ENCODE measurements around the gene OGFOD3.

DNA sequence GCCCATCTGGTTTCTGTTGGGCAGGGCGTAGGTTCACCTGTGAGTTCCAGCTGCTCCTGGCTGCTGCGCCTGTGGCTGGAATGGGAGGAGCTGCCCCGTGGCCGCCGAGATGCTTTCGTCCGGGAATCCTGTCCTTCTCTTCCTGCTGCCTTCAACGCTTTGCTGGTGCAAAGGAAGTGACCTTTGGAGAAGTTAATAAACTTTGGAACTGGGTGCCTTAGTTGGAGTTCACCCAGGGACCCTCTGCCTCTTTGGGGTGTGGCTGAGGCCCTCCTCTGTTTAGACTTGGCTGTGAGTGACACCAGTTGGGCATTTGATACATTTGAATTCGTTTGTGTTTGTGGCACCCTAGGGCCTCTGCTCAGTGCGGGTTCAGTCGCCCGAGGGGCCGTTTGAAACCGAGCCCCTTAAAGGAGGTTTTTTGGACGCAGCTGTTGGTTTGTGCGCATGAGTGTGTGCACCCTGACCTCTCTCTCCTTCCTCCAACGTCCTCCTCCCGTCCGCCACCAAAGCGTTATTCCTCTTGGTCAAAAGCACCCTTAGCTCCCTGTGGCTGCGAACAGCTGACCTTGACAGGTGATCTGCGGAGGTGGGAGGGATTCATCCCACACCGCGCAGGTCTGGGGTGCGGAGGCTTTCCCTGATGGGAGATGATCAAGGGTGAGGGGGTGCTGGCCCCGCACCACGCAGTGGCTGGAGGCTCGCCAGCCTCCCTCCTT is 75.9 kb downstream of the OGFOD3 start:
- TF ChIP-seq, protein P1, sequence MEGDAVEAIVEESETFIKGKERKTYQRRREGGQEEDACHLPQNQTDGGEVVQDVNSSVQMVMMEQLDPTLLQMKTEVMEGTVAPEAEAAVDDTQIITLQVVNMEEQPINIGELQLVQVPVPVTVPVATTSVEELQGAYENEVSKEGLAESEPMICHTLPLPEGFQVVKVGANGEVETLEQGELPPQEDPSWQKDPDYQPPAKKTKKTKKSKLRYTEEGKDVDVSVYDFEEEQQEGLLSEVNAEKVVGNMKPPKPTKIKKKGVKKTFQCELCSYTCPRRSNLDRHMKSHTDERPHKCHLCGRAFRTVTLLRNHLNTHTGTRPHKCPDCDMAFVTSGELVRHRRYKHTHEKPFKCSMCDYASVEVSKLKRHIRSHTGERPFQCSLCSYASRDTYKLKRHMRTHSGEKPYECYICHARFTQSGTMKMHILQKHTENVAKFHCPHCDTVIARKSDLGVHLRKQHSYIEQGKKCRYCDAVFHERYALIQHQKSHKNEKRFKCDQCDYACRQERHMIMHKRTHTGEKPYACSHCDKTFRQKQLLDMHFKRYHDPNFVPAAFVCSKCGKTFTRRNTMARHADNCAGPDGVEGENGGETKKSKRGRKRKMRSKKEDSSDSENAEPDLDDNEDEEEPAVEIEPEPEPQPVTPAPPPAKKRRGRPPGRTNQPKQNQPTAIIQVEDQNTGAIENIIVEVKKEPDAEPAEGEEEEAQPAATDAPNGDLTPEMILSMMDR (IDR thresholded peaks at IDR 0.05 in 4 of 5, conservative IDR thresholded peaks at IDR 0.05 in 1 of 5): no peak
- no peak for TF ChIP-seq POLR2A (IDR thresholded peaks at IDR 0.05)

All from gastrocnemius medialis (tissue), 4 donors.